ENCODE results near the gene ZNF317. TPM values are rescaled to one million over a fixed set of nuclear protein-coding genes. Genes with fewer than 3 reads are reported as not detected.

Gene ZNF317
- total RNA-seq, 4 donors from 2014 or later = 9.1 to 15.0 (median 12.2) TPM

DNA sequence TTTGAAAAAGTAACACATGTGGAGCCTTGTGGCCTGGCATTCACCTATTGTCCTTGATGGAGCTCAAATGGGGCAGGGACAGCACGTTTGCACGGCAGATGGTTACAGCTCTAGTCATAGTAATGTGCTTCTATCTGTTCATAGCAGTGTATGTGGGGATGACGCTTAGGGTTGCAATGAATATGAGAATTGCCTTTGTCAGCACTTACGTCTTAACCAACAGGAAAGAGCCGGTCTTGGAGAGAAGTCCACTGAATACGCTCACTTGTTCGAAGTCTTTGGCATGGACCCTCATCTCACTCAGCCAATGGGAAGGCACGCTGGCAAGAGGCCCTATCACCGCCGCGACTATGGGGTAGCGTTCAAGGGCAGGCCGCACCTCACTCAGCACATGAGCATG, 19.7 kb downstream of the ZNF317 start:
- ATAC-seq (no peak), DNase-seq (no peak)
- no peaks in the 10 kb centered on the region for H3K4me1 ChIP-seq
- H3K27me3 ChIP-seq = no peaks in the 10 kb centered on the region
- intact Hi-C loops (cut with DNase I; ENCODE audit: low total_unique reads) (no loop called here), in situ Hi-C loops (cut with MboI; ENCODE audit: low sequenced_read_pairs in 4 of 4) (loop anchor here in 1 of 4 donors (10.0 kb wide), 1 partner anchor 55 kb away; the partner anchor contains the start of gene OR7G2)
- peaks cover 40 to 88% of the 10 kb centered on the region in 2 donors for H3K36me3 ChIP-seq
- no peak for TF ChIP-seq POLR2A (IDR thresholded peaks at IDR 0.05)
- TF ChIP-seq, protein P1, sequence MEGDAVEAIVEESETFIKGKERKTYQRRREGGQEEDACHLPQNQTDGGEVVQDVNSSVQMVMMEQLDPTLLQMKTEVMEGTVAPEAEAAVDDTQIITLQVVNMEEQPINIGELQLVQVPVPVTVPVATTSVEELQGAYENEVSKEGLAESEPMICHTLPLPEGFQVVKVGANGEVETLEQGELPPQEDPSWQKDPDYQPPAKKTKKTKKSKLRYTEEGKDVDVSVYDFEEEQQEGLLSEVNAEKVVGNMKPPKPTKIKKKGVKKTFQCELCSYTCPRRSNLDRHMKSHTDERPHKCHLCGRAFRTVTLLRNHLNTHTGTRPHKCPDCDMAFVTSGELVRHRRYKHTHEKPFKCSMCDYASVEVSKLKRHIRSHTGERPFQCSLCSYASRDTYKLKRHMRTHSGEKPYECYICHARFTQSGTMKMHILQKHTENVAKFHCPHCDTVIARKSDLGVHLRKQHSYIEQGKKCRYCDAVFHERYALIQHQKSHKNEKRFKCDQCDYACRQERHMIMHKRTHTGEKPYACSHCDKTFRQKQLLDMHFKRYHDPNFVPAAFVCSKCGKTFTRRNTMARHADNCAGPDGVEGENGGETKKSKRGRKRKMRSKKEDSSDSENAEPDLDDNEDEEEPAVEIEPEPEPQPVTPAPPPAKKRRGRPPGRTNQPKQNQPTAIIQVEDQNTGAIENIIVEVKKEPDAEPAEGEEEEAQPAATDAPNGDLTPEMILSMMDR (IDR thresholded peaks at IDR 0.05 in 4 of 5, conservative IDR thresholded peaks at IDR 0.05 in 1 of 5) = no peak
- peaks cover 0 to 5% (median 0%) of the 10 kb centered on the region in 3 donors for H3K9me3 ChIP-seq
- H3K27ac ChIP-seq = no peak overlapping the region
- H3K4me3 ChIP-seq = no peak overlapping the region

DNA sequence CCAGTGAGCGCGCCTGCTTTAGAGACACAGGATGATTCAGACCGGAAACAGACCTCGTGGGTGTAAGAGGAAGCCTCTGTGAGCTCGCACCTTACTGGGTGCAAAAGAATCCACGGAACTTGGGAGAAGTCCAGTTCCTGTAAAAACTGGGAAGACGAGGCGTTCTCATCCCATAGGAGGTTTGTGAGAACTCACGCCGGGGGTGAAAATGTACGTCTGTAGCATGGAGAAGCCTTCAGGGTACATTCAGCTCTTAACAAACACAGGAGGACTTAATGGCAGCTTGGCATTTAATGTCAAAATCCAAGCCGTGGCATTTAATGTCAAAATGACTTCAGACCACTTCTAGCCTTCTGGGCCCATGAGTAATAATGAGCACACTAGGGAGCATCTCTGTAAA, 21.2 kb downstream of the ZNF317 start:
- Histone ChIP-seq H3K9me3 (peaks cover 0 to 5% (median 0%) of the 10 kb centered on the region in 3 donors), H3K27ac (no peak overlapping the region), H3K4me3 (no peak overlapping the region), H3K4me1 (no peaks in the 10 kb centered on the region), H3K36me3 (peaks cover 40 to 100% of the 10 kb centered on the region in 2 donors), H3K27me3 (no peaks in the 10 kb centered on the region)
- ATAC-seq (no peak), DNase-seq (no peak)
- TF ChIP-seq POLR2A (IDR thresholded peaks at IDR 0.05) = no peak
- TF ChIP-seq, protein P1 (IDR thresholded peaks at IDR 0.05 in 4 of 5, conservative IDR thresholded peaks at IDR 0.05 in 1 of 5) = no peak
- intact Hi-C loops (cut with DNase I; ENCODE audit: low total_unique reads) = no loop called here
- in situ Hi-C loops (cut with MboI; ENCODE audit: low sequenced_read_pairs in 4 of 4) = loop anchor here in 1 of 4 donors (10.0 kb wide), 1 partner anchor 57 kb away; the partner anchor contains the start of gene OR7G2

DNA sequence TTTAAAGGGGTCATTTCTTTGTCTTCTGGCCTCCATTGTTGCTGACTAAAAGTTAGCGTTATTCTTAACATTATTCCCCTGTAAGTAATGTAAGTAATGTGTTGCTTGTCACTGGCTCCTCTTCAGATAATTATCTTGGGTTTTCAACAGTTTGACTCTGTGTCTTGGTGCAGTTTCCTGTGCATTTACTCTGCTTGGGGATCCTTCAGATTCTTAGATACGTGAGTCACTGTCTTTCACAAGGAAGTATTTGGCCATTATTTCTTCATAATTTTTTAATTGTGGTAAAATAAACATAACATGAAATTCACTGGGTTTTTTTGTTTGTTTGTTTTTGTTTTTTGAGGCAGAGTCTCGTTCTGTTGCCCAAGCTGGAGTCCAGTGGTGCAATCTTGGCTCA, 25.1 kb downstream of the ZNF317 start:
- H3K27me3 ChIP-seq = no peaks in the 10 kb centered on the region
- in situ Hi-C loops (cut with MboI; ENCODE audit: low sequenced_read_pairs in 4 of 4) = loop anchor here in 1 of 4 donors (10.0 kb wide), 1 partner anchor 60 kb away; the partner anchor contains the start of gene OR7G2
- no peaks in the 10 kb centered on the region for H3K4me1 ChIP-seq
- DNase-seq (no peak), ATAC-seq (no peak)
- peaks cover 0 to 5% (median 0%) of the 10 kb centered on the region in 3 donors for H3K9me3 ChIP-seq
- intact Hi-C loops (cut with DNase I; ENCODE audit: low total_unique reads) = no loop called here
- peaks cover 24 to 66% of the 10 kb centered on the region in 2 donors for H3K36me3 ChIP-seq
- H3K27ac ChIP-seq = no peak overlapping the region
- no peak overlapping the region for H3K4me3 ChIP-seq
- TF ChIP-seq POLR2A (IDR thresholded peaks at IDR 0.05) = no peak
- TF ChIP-seq, protein P1 (IDR thresholded peaks at IDR 0.05 in 4 of 5, conservative IDR thresholded peaks at IDR 0.05 in 1 of 5) = no peak

DNA sequence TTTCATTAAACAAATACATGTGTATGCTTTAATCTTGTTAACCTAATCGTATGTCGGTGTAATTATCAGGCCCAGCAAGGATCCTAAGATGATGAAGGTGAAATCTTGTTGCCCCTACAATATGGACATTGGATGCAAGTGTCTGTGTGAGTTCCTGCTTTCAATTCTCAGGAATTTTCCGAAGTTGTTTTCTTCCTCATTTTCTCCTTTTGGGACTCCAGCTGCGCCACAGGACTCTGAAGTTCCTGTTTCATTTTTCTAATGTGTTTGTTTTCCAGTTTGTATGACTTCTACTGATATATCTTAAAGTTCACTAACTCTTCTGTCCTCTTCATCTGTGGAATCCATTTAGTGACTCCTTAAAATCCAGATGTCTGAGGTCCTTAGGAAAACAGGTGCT, 26.6 kb downstream of the ZNF317 start:
- H3K4me3 ChIP-seq = no peak overlapping the region
- intact Hi-C loops (cut with DNase I; ENCODE audit: low total_unique reads) = no loop called here
- TF ChIP-seq, protein P1 (IDR thresholded peaks at IDR 0.05 in 4 of 5, conservative IDR thresholded peaks at IDR 0.05 in 1 of 5) = no peak
- TF ChIP-seq POLR2A (IDR thresholded peaks at IDR 0.05) = no peak

More for the DNA sequence above, 26.6 kb downstream of the ZNF317 start:
- in situ Hi-C loops (cut with MboI; ENCODE audit: low sequenced_read_pairs in 4 of 4) = loop anchor here in 1 of 4 donors (10.0 kb wide), 1 partner anchor 62 kb away; the partner anchor contains the start of gene OR7G2
- H3K36me3 ChIP-seq = peaks cover 10 to 50% of the 10 kb centered on the region in 2 donors
- no peak overlapping the region for H3K27ac ChIP-seq
- peaks cover 0 to 2% (median 0%) of the 10 kb centered on the region in 3 donors for H3K9me3 ChIP-seq
- DNase-seq = no peak
- ATAC-seq = no peak
- no peaks in the 10 kb centered on the region for H3K4me1 ChIP-seq
- no peaks in the 10 kb centered on the region for H3K27me3 ChIP-seq

Measured in gastrocnemius medialis (tissue), 4 donors.